ENCODE results near the gene MEMO1.

The MEMO1 gene

GRCh38 chr2:31896293-31896692 lies 114.5 kb downstream of the MEMO1 start:
- peaks cover 50 to 81% (median 69%) of the 10 kb centered on the region in 11 experiments for H3K36me3 ChIP-seq
- H3K9me3 ChIP-seq (replicated peaks in 1 of 11): peaks cover 46 to 58% (median 47%) of the 10 kb centered on the region in 11 experiments
- no peak overlapping the region for H3K27ac ChIP-seq
- H3K9ac ChIP-seq: no peak overlapping the region
- peaks cover 0 to 20% (median 0%) of the 10 kb centered on the region in 11 experiments; a peak in 4 of 22 replicates for H4K20me1 ChIP-seq
- H3K27me3 ChIP-seq: no peaks in the 10 kb centered on the region
- no peak overlapping the region for H3K4me3 ChIP-seq
- TF ChIP-seq Cebpa-rat (IDR thresholded peaks at IDR 0.05): no peak
- H3K4me2 ChIP-seq: no peak overlapping the region
- H3K4me1 ChIP-seq: peaks cover 15 to 42% (median 32%) of the 10 kb centered on the region in 10 experiments

GRCh38 chr2:31894656-31895055 lies 116.2 kb downstream of the MEMO1 start:
- H3K4me1 ChIP-seq: peaks cover 26 to 59% (median 48%) of the 10 kb centered on the region in 10 experiments
- H3K27me3 ChIP-seq: no peaks in the 10 kb centered on the region
- H3K36me3 ChIP-seq: peaks cover 43 to 79% (median 64%) of the 10 kb centered on the region in 11 experiments
- H3K9me3 ChIP-seq (replicated peaks in 1 of 11): peaks cover 29 to 41% (median 33%) of the 10 kb centered on the region in 11 experiments
- peak overlapping the region in 9 of 11 experiments; percentile 69 to 90 (median 81); a peak in 17 of 22 replicates for H3K27ac ChIP-seq
- peak overlapping the region in 8 of 11 experiments; percentile 28 to 83 (median 72); a peak in 13 of 22 replicates for H3K4me2 ChIP-seq
- peaks cover 0 to 33% (median 0%) of the 10 kb centered on the region in 11 experiments; a peak in 5 of 22 replicates for H4K20me1 ChIP-seq
- no peak overlapping the region for H3K4me3 ChIP-seq
- no peak for TF ChIP-seq Cebpa-rat (IDR thresholded peaks at IDR 0.05)
- H3K9ac ChIP-seq: peak overlapping the region in 3 of 11 experiments; percentile 60 to 65 (median 60); a peak in 3 of 22 replicates

GRCh38 chr2:31893094-31893493 lies 117.7 kb downstream of the MEMO1 start:
- TF ChIP-seq Cebpa-rat (IDR thresholded peaks at IDR 0.05): peak in 9 of 11 experiments; percentile 71 to 98 (median 94); a peak in 18 of 22 replicates
- Histone ChIP-seq H4K20me1 (peaks cover 0 to 48% (median 0%) of the 10 kb centered on the region in 11 experiments; a peak in 7 of 22 replicates), H3K4me3 (peak overlapping the region in 4 of 10 experiments; percentile 15 to 35 (median 30); a peak in 5 of 20 replicates), H3K27ac (peak overlapping the region in 10 of 11 experiments; percentile 47 to 90 (median 80); a peak in 20 of 22 replicates), H3K36me3 (peaks cover 30 to 64% (median 49%) of the 10 kb centered on the region in 11 experiments), H3K4me1 (peaks cover 41 to 74% (median 64%) of the 10 kb centered on the region in 10 experiments), H3K9ac (peak overlapping the region in 7 of 11 experiments; percentile 18 to 65 (median 57); a peak in 11 of 22 replicates), H3K27me3 (no peaks in the 10 kb centered on the region), H3K9me3 (replicated peaks in 1 of 11) (peaks cover 14 to 26% (median 17%) of the 10 kb centered on the region in 11 experiments), H3K4me2 (peak overlapping the region; percentile 29 to 83 (median 63); a peak in 20 of 22 replicates)

GRCh38 chr2:31889044-31889443 lies 121.8 kb downstream of the MEMO1 start:
- no peak for TF ChIP-seq Cebpa-rat (IDR thresholded peaks at IDR 0.05)
- peaks cover 0 to 52% (median 0%) of the 10 kb centered on the region in 11 experiments; a peak in 7 of 22 replicates for H4K20me1 ChIP-seq
- H3K27ac ChIP-seq: peak overlapping the region in 10 of 11 experiments; percentile 28 to 90 (median 52); a peak in 18 of 22 replicates
- no peaks in the 10 kb centered on the region; a peak in 1 of 22 replicates for H3K9me3 ChIP-seq (replicated peaks in 1 of 11)
- H3K4me2 ChIP-seq: peak overlapping the region; percentile 29 to 83 (median 61); a peak in 20 of 22 replicates
- peak overlapping the region in 2 of 11 experiments; percentile 1 to 39; a peak in 3 of 22 replicates for H3K9ac ChIP-seq
- peaks cover 21 to 56% (median 35%) of the 10 kb centered on the region in 11 experiments for H3K36me3 ChIP-seq
- no peaks in the 10 kb centered on the region for H3K27me3 ChIP-seq
- H3K4me3 ChIP-seq: no peak overlapping the region; a peak in 1 of 20 replicates
- peaks cover 43 to 76% (median 69%) of the 10 kb centered on the region in 10 experiments for H3K4me1 ChIP-seq

- TF ChIP-seq Cebpa-rat (IDR thresholded peaks at IDR 0.05): peak in 2 of 11 experiments; percentile 62 to 74; a peak in 5 of 22 replicates
- H3K36me3 ChIP-seq: peaks cover 21 to 60% (median 34%) of the 10 kb centered on the region in 11 experiments
- H3K9me3 ChIP-seq (replicated peaks in 1 of 11): no peaks in the 10 kb centered on the region; a peak in 1 of 22 replicates
- no peaks in the 10 kb centered on the region for H3K27me3 ChIP-seq
- peak overlapping the region; percentile 29 to 83 (median 61); a peak in 20 of 22 replicates for H3K4me2 ChIP-seq
- no peak overlapping the region; a peak in 1 of 20 replicates for H3K4me3 ChIP-seq
- H3K9ac ChIP-seq: peak overlapping the region in 3 of 11 experiments; percentile 1 to 39 (median 10); a peak in 5 of 22 replicates
- peak overlapping the region in 10 of 11 experiments; percentile 28 to 90 (median 52); a peak in 21 of 22 replicates for H3K27ac ChIP-seq
- peaks cover 38 to 71% (median 64%) of the 10 kb centered on the region in 10 experiments for H3K4me1 ChIP-seq
- peaks cover 0 to 47% (median 0%) of the 10 kb centered on the region in 11 experiments; a peak in 6 of 22 replicates for H4K20me1 ChIP-seq
Measured at GRCh38 chr2:31888550-31888949, 122.3 kb downstream of the MEMO1 start.

GRCh38 chr2:31886700-31887099 lies 124.1 kb downstream of the MEMO1 start:
- H3K27ac ChIP-seq: peak overlapping the region in 2 of 11 experiments; percentile 17 to 90; a peak in 1 of 22 replicates
- peaks cover 23 to 73% (median 38%) of the 10 kb centered on the region in 11 experiments for H3K36me3 ChIP-seq
- no peaks in the 10 kb centered on the region for H3K27me3 ChIP-seq

GRCh38 chr2:31877008-31877407 lies 133.8 kb downstream of the MEMO1 start:
- Histone ChIP-seq H4K20me1 (peaks cover 0 to 8% (median 0%) of the 10 kb centered on the region in 11 experiments; a peak in 6 of 22 replicates), H3K9me3 (replicated peaks in 1 of 11) (no peaks in the 10 kb centered on the region), H3K9ac (no peak overlapping the region), H3K4me1 (peaks cover 0 to 20% (median 2%) of the 10 kb centered on the region in 10 experiments; a peak in 7 of 20 replicates), H3K27ac (no peak overlapping the region), H3K36me3 (peaks cover 29 to 65% (median 46%) of the 10 kb centered on the region in 11 experiments), H3K27me3 (no peaks in the 10 kb centered on the region), H3K4me3 (no peak overlapping the region), H3K4me2 (peak overlapping the region in 4 of 11 experiments; percentile 0 to 24 (median 6); a peak in 4 of 22 replicates)
- TF ChIP-seq Cebpa-rat (IDR thresholded peaks at IDR 0.05): no peak

More at GRCh38 chr2:31886700-31887099, 124.1 kb downstream of the MEMO1 start:
- no peak overlapping the region for H3K4me3 ChIP-seq
- H3K4me2 ChIP-seq: peak overlapping the region in 5 of 11 experiments; percentile 11 to 83 (median 74); a peak in 6 of 22 replicates
- no peak for TF ChIP-seq Cebpa-rat (IDR thresholded peaks at IDR 0.05)
- H3K9me3 ChIP-seq (replicated peaks in 1 of 11): no peaks in the 10 kb centered on the region; a peak in 1 of 22 replicates
- H3K9ac ChIP-seq: no peak overlapping the region
- peaks cover 32 to 55% (median 48%) of the 10 kb centered on the region in 10 experiments for H3K4me1 ChIP-seq
- H4K20me1 ChIP-seq: peaks cover 0 to 40% (median 0%) of the 10 kb centered on the region in 11 experiments; a peak in 5 of 22 replicates

- H3K36me3 ChIP-seq: peaks cover 12 to 42% (median 22%) of the 10 kb centered on the region in 11 experiments; a peak in 21 of 22 replicates
- no peak for TF ChIP-seq Cebpa-rat (IDR thresholded peaks at IDR 0.05)
- H3K9ac ChIP-seq: no peak overlapping the region
- H3K4me1 ChIP-seq: peaks cover 0 to 20% (median 3%) of the 10 kb centered on the region in 10 experiments; a peak in 8 of 20 replicates
- no peak overlapping the region for H3K4me2 ChIP-seq
- H3K9me3 ChIP-seq (replicated peaks in 1 of 11): no peaks in the 10 kb centered on the region
- H3K4me3 ChIP-seq: no peak overlapping the region
- H3K27ac ChIP-seq: no peak overlapping the region
- H4K20me1 ChIP-seq: peaks cover 0 to 12% (median 0%) of the 10 kb centered on the region in 11 experiments; a peak in 6 of 22 replicates
- H3K27me3 ChIP-seq: no peaks in the 10 kb centered on the region
Measured at GRCh38 chr2:31874071-31874470, 136.7 kb downstream of the MEMO1 start.
